HG03066 (cell line): ENCODE data around the gene COX19.
"Not testable (repeated sequence)": the region's sequence is repeated elsewhere in the genome, so short reads cannot be mapped to it uniquely, and the experiment has no call there.

Experiments used
- ATAC-seq: cut with Tn5 transposase; IDR thresholded peaks from one replicate; pipeline ENCODE4 v1.9.1; 2021; ENCODE audit warnings: low read depth; ENCODE audit not compliant: unreplicated experiment

COX19 gene

DNA sequence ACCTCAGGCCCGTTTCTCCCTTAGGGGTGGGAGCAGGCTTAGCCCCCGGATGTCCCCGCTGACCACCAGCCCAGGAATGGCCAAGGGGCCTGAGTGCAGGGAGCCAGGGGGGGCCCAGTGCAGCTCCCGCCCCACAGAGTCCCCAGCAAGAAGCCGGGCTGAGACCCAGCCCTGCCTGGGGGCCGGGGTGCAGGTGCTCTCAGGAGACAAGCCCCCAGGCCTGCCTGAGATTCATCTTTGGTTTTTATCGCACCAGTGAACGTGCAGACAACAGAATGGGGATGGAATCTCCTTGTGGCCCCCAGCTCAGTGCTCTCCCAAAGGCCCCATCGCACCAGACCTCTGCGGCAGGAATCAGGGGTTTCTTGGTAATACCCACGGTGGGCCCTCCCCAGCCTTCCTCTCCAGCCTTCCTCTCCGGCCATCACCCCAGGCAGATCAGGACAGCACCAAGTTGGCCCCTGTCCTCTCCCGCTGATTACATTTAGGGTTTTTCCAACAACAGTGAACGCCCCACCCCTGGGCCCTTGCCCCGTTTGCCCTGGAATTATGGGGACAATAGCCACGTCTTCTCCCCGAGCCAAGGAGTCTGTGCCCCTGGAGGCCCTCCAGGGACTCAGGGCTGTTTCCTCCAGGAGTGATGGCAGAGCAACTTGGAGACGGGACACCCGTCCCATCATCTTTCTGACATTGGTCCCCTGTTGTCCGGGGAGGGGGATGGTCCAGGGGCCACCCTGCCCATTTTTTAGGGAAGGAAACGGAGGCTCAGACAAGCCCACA lies 43.3 kb downstream of the COX19 start:
- no peak for ATAC-seq

- no peak for ATAC-seq
Measured at GRCh38 chr7:930975-931758, 44.2 kb downstream of the COX19 start.

DNA sequence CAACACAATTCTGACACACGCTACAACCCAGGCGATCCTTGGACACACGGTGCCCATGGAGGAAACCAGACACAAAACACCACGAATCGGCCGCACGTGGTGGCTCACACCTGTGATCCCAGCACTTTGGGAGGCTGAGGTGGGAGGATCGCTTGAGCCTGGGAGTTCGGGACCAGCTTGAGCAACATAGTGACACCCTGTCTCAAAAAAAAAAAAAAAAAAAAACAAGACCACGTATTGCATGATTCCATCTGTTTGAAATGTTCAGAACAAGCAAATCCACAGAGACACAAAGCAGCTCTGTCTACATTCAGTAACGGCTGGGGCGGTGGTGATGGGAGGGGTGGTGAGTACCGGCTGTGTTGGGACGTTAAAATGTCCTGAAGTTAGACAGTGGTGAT lies 46.0 kb downstream of the COX19 start:
- ATAC-seq = no peak

- no peak for ATAC-seq
Measured at GRCh38 chr7:927031-927671, 48.2 kb downstream of the COX19 start.

- no peak for ATAC-seq
Measured at GRCh38 chr7:926061-927030, 49.0 kb downstream of the COX19 start.

DNA sequence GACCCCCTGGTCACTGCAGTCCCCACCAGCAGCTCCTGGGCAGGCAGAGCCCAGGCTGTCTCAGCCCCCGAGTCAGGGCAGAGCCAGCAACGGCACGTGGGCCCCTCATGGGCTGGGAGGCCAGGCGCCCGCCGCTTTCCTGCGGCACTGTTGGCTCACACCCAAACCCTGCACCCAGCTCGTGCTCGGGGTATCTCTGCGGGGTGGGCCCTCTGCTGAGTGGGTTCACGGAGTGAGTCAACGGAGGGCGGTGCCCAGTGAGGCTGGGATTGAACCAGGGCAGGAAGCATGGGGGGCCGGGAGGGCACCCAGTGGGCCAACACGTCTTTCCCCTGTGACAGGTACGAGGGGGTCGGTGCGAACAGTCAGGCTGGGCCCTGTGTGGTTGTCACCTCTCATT lies 49.7 kb downstream of the COX19 start:
- ATAC-seq = no peak

GRCh38 chr7:924541-925231 lies 50.7 kb downstream of the COX19 start:
- ATAC-seq = peak; percentile 55

DNA sequence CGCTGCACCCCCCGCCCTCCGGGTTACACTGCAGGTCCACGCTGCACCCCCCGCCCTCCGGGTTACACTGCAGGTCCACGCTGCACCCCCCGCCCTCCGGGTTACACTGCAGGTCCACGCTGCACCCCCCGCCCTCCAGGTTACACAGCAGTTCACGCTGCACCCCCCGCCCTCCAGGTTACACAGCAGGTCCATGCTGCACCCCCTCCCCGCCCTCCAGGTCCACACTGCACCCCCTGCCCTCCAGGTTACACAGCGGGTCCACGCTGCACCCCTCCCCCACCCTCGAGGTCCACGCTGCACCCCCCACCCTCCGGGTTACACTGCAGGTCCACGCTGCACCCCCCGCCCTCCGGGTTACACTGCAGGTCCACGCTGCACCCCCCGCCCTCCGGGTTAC lies 51.3 kb downstream of the COX19 start:
- not testable (repeated sequence) for ATAC-seq

DNA sequence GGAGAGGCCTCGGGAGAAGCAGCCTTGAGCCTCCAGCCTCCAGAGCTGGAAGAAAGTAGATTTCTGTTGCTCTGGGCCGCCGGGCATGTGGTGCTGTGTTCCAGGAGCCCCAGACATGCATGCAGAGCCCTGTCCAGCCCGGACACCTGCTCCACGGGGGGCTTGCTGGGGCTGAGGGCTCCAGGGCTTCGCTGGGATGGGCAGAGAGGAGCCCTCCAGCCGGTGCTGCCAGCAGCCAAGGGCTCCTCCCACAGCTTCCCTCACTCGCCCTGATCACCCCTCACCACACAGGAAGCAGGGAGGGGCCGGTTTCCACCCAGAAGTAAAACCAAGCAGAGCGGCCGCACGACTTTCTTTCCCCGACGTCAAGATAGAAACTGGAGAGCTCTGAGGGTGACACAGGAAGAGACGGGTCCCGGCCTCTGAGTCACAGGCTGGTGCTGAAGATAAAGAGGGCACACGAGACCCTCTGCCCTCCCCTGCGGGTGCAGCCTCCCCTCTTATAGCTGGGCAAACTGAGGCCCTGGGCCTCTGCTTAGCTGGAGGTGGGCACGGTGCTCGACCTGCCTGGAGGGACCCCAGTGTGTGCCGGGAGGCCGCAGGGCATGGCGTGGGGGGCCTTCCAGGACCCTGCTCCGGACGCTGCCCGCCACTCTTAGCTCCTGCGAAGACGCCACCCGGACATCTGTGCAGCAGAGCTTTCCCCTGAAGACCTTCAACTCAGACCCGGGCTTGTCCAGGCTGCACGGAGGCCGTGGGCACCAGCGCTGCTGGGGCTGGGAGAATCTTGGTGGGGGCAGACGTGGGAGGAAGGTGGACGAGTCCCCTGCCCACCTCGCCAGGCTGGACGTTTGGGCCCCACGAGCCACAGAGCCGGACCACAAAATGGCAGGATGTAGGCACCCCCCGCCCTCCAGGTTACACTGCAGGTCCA lies 52.0 kb downstream of the COX19 start:
- peak; percentile 76 for ATAC-seq

GRCh38 chr7:922334-923107 lies 52.8 kb downstream of the COX19 start:
- peak; percentile 5 for ATAC-seq

- no peak for ATAC-seq
Measured at GRCh38 chr7:921581-922333, 53.6 kb downstream of the COX19 start.

GRCh38 chr7:921071-921461 lies 54.3 kb downstream of the COX19 start:
- ATAC-seq = no peak

- ATAC-seq = no peak
Measured at GRCh38 chr7:920351-921070, 54.8 kb downstream of the COX19 start.

GRCh38 chr7:919924-920341 lies 55.4 kb downstream of the COX19 start:
- ATAC-seq = no peak

- ATAC-seq = no peak
Measured at GRCh38 chr7:919114-919442, 56.3 kb downstream of the COX19 start.

GRCh38 chr7:918441-919113 lies 56.8 kb downstream of the COX19 start:
- ATAC-seq = no peak
